ENCODE results near the gene GIPC1.

- TF ChIP-seq CTCF (IDR thresholded peaks at IDR 0.05) (no peak), POLR2A (IDR thresholded peaks at IDR 0.05) (peak in 1 of 2 donors; percentile 15)
These were observed 37.5 kb upstream of the GIPC1 start for GRCh38 chr19:14533450-14533849.

All from adrenal gland (tissue), 5 donors.